ENCODE measurements around the gene CHCHD6.

Gene CHCHD6

GRCh38 chr3:126998728-126999127, 294.7 kb downstream of the CHCHD6 start:
- no peak for DNase-seq

GRCh38 chr3:126999383-126999782, 295.3 kb downstream of the CHCHD6 start:
- no peak for DNase-seq

GRCh38 chr3:127000119-127000518, 296.1 kb downstream of the CHCHD6 start:
- no peak for DNase-seq

- no peak for DNase-seq
These were observed 296.7 kb downstream of the CHCHD6 start for GRCh38 chr3:127000761-127001160.

- no peak for DNase-seq
These were observed 297.6 kb downstream of the CHCHD6 start for GRCh38 chr3:127001486-127002194.

- DNase-seq, result no peak
These were observed 298.4 kb downstream of the CHCHD6 start for GRCh38 chr3:127002195-127003174.

GRCh38 chr3:127003175-127003555, 299.1 kb downstream of the CHCHD6 start:
- no peak for DNase-seq

GRCh38 chr3:127003601-127004280, 299.7 kb downstream of the CHCHD6 start:
- no peak for DNase-seq

GRCh38 chr3:127004641-127005397, 300.8 kb downstream of the CHCHD6 start:
- no peak for DNase-seq

- no peak for DNase-seq
These were observed 301.9 kb downstream of the CHCHD6 start for GRCh38 chr3:127005864-127006500.

- no peak for DNase-seq
These were observed 302.9 kb downstream of the CHCHD6 start for GRCh38 chr3:127006781-127007436.

GRCh38 chr3:127008236-127008635, 304.2 kb downstream of the CHCHD6 start:
- no peak for DNase-seq

- no peak for DNase-seq
These were observed 305.5 kb downstream of the CHCHD6 start for GRCh38 chr3:127009531-127009930.

All from hematopoietic multipotent progenitor cell treated with erythropoietin and hydrocortisone succinate and interleukin-3 and kit ligand, for 8 days (in vitro differentiated cells).